ENCODE data around the gene PLS1.

DNA sequence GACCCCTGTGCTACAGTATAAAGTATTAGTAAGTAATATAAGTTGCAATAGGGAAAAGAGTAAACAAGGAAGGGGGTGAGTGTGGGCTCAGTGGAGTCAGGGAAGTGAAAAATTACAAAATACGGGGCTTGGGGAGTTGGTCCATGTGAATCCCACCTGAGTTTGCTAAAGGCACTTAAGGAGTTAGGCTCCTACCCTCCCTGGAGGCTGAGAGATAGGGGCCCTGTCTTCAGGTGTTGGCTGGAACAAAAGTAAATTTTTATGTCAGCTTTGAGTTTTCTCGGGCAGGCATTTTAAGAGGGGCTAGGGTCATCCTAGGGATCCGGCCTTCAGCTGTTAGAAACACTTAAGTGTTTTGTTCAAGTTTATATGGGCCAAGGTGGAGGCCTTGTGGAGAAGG, 135.9 kb downstream of the PLS1 start:
- TF ChIP-seq CTCF (IDR thresholded peaks at IDR 0.05) (no peak), POLR2A (IDR thresholded peaks at IDR 0.05) (no peak)

Measured in vagina (tissue), 2 donors.